ENCODE results near the gene HAUS1. TPM values are rescaled to one million over a fixed set of nuclear protein-coding genes. Genes with fewer than 3 reads are reported as not detected.

HAUS1 gene
- total RNA-seq, 1 donor from 2014 or later: 20.9 TPM

DNA sequence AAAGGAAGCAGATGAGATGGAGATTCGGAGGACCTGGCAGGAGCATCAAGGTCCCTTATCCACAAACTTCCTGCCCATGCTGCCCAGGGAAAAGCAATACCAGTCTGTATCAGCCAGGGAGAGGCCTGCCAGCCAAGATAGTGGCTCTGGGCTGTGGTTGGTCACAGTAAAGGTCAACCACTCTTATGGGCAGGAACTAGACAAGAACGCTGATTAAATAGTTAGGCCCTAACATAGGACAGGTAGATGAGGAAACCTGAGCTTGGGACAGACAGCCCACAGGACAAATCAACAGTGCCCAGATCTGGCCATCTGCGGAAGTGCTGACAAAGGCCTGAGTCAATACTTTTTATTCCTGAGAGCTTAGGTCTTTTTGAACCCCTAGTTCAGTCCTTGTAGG lies 42.8 kb upstream of the HAUS1 start:
- no peak overlapping the region for H3K4me3 ChIP-seq
- H3K27ac ChIP-seq: no peak overlapping the region
- H3K36me3 ChIP-seq: no peaks in the 10 kb centered on the region
- TF ChIP-seq POLR2AphosphoS5 (IDR thresholded peaks at IDR 0.05; ENCODE audit: insufficient read depth in 1 of 2, low read depth in 1 of 2) (no peak), POLR2A (IDR thresholded peaks at IDR 0.05) (no peak)
- TF ChIP-seq, protein P1, sequence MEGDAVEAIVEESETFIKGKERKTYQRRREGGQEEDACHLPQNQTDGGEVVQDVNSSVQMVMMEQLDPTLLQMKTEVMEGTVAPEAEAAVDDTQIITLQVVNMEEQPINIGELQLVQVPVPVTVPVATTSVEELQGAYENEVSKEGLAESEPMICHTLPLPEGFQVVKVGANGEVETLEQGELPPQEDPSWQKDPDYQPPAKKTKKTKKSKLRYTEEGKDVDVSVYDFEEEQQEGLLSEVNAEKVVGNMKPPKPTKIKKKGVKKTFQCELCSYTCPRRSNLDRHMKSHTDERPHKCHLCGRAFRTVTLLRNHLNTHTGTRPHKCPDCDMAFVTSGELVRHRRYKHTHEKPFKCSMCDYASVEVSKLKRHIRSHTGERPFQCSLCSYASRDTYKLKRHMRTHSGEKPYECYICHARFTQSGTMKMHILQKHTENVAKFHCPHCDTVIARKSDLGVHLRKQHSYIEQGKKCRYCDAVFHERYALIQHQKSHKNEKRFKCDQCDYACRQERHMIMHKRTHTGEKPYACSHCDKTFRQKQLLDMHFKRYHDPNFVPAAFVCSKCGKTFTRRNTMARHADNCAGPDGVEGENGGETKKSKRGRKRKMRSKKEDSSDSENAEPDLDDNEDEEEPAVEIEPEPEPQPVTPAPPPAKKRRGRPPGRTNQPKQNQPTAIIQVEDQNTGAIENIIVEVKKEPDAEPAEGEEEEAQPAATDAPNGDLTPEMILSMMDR (IDR thresholded peaks at IDR 0.05): no peak
- DNase-seq (ENCODE audit: extremely low spot score in 2 of 2): no peak
- intact Hi-C loops (cut with DNase I): no loop called here
- no peaks in the 10 kb centered on the region for H3K9me3 ChIP-seq
- H3K4me1 ChIP-seq: no peaks in the 10 kb centered on the region
- H3K27me3 ChIP-seq: no peaks in the 10 kb centered on the region

DNA sequence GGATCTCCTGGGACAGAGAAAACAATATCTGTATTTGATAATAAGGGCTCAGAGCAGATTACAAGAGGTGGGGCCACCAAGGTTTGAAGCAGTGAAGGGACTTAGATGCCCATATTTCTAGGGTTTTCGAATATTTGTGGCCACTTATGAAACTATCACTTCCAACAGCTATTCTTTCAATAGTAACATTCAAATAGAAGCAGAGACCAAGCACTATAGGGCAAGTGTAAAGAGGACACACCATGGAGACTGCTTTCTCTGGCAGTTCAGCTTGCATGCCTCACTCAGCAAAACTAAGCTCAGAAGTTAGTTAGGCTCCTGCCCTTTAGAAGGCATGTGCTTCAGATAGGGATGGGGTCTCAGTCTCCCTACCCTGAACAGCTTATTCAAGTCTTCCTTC lies 42.4 kb upstream of the HAUS1 start:
- no peaks in the 10 kb centered on the region for H3K36me3 ChIP-seq
- TF ChIP-seq POLR2AphosphoS5 (IDR thresholded peaks at IDR 0.05; ENCODE audit: insufficient read depth in 1 of 2, low read depth in 1 of 2): no peak
- no peak overlapping the region for H3K27ac ChIP-seq
- intact Hi-C loops (cut with DNase I): no loop called here
- H3K4me3 ChIP-seq: no peak overlapping the region
- no peaks in the 10 kb centered on the region for H3K4me1 ChIP-seq
- no peaks in the 10 kb centered on the region for H3K9me3 ChIP-seq
- no peak for DNase-seq (ENCODE audit: extremely low spot score in 2 of 2)
- no peaks in the 10 kb centered on the region for H3K27me3 ChIP-seq

DNA sequence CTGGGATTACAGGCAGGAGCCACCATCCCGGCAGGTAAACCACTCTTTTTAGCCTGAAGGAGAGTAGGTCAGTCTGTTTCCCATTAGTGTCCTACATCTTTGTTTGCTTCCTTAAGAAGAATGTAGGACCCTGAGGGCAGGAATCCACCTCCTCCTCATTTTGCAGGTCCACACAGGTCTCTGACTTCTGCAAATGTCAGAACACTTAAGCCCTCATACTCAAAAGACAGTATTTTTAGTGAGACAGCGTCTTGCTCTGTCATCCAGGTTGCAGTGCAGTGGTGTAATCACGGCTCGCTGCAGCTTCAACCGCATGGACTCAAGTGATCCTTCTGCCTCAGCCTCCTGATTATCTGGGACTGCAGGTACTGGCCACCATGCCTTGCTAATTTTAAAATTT lies 41.4 kb upstream of the HAUS1 start:
- H3K27ac ChIP-seq: no peak overlapping the region
- H3K36me3 ChIP-seq: no peaks in the 10 kb centered on the region
- TF ChIP-seq POLR2A (IDR thresholded peaks at IDR 0.05) (no peak), POLR2AphosphoS5 (IDR thresholded peaks at IDR 0.05; ENCODE audit: insufficient read depth in 1 of 2, low read depth in 1 of 2) (no peak)
- TF ChIP-seq, protein P1 (IDR thresholded peaks at IDR 0.05): no peak
- H3K27me3 ChIP-seq: no peaks in the 10 kb centered on the region
- DNase-seq (ENCODE audit: extremely low spot score in 2 of 2): no peak
- intact Hi-C loops (cut with DNase I): no loop called here
- H3K4me3 ChIP-seq: no peak overlapping the region
- H3K4me1 ChIP-seq: no peaks in the 10 kb centered on the region
- H3K9me3 ChIP-seq: no peaks in the 10 kb centered on the region

DNA sequence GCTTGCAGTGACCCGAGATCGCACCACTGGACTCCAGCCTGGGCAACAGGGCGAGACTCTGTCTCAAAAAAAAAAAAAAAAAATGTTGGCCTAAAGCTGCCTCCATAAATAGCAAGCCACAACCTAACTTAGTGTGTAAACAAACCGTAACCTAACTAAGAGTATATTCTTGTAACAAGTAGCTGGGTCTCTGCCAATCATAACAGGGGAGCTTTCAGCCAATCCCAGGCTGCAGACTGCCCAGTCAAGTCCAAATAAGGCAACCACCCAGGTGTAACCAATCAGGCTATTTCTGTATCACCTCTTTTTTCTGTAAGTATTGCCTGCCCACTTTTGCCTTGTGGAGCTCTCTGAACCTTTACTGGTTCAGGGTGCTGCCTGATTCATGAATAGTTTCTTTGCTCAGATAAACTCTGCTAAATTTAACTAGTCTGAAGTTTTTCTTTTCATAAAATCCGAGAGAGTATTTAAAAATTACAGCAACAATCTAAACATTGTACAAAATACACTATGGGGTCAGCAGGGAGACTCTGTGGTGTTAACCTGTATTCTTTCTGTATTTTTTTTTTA lies 36.7 kb upstream of the HAUS1 start:
- H3K27me3 ChIP-seq: no peaks in the 10 kb centered on the region
- TF ChIP-seq, protein P1 (IDR thresholded peaks at IDR 0.05): no peak
- no peak for TF ChIP-seq POLR2AphosphoS5 (IDR thresholded peaks at IDR 0.05; ENCODE audit: insufficient read depth in 1 of 2, low read depth in 1 of 2)
- no peak for TF ChIP-seq POLR2A (IDR thresholded peaks at IDR 0.05)
- no peaks in the 10 kb centered on the region for H3K36me3 ChIP-seq
- no peak overlapping the region for H3K27ac ChIP-seq
- H3K4me1 ChIP-seq: peaks cover 13% of the 10 kb centered on the region
- intact Hi-C loops (cut with DNase I): no loop called here
- no peak overlapping the region for H3K4me3 ChIP-seq
- H3K9me3 ChIP-seq: no peaks in the 10 kb centered on the region
- no peak for DNase-seq (ENCODE audit: extremely low spot score in 2 of 2)

DNA sequence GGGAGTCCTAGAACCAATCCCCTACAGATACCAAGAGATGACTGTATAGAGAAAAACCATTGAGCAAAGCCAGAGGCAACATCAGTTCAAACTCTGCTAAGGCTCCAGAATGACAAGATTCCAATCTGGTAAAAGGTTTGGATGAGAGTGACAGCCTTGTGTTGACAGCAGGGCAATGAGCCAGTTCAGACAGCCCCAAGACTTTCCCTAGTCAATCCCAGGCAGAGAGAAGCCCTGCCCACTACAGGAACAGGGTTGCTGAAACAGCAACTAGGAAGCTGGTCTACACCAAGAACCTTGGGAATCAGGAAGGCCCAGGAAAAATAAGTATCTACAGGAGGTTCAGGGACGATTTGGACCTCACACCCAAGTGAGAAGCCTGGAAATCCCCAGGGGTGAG lies 35.4 kb upstream of the HAUS1 start:
- peaks cover 24% of the 10 kb centered on the region for H3K4me1 ChIP-seq
- no peaks in the 10 kb centered on the region for H3K36me3 ChIP-seq
- H3K27ac ChIP-seq: no peak overlapping the region
- no peaks in the 10 kb centered on the region for H3K9me3 ChIP-seq
- no peak overlapping the region for H3K4me3 ChIP-seq
- H3K27me3 ChIP-seq: no peaks in the 10 kb centered on the region
- no peak for DNase-seq (ENCODE audit: extremely low spot score in 2 of 2)
- intact Hi-C loops (cut with DNase I): no loop called here
- TF ChIP-seq, protein P1 (IDR thresholded peaks at IDR 0.05): no peak
- no peak for TF ChIP-seq POLR2AphosphoS5 (IDR thresholded peaks at IDR 0.05; ENCODE audit: insufficient read depth in 1 of 2, low read depth in 1 of 2)
- no peak for TF ChIP-seq POLR2A (IDR thresholded peaks at IDR 0.05)

Measured in vagina (tissue), 2 donors.